ENCODE measurements around the gene BET1L.
A peak's percentile ranks its signal among the peaks of the same experiment; 100 is the strongest.

The BET1L gene

GRCh38 chr11:209275-210121 lies 2.3 kb upstream of the BET1L start:
- peak; percentile 76 for DNase-seq (ENCODE audit: low spot score)

- no peak for DNase-seq (ENCODE audit: low spot score)
Observed at GRCh38 chr11:208917-209260, 1.7 kb upstream of the BET1L start.

- DNase-seq (ENCODE audit: low spot score) = peak; percentile 83
Observed at GRCh38 chr11:208181-208916, 1.1 kb upstream of the BET1L start.

DNA sequence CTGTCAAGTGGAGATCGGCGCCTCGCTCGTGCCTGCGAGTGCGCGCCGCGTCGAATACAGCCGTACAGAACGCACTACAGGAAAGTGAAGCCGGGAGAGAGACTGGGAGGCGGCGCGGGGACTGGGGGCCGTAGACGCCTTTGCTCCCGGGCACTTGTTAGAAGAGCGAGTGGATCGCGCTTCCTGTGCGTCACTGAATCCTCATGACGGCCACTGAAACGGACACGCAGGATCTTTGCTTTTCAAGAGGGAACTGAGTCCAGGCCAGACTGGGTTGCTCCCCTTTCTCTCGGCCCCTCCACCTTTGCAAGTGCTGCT lies 623 bp upstream of the BET1L start:
- peak; percentile 72 for DNase-seq (ENCODE audit: low spot score)

- peak; percentile 32 for DNase-seq (ENCODE audit: low spot score)
Observed at GRCh38 chr11:206526-207207, 532 bp downstream of the BET1L start.

DNA sequence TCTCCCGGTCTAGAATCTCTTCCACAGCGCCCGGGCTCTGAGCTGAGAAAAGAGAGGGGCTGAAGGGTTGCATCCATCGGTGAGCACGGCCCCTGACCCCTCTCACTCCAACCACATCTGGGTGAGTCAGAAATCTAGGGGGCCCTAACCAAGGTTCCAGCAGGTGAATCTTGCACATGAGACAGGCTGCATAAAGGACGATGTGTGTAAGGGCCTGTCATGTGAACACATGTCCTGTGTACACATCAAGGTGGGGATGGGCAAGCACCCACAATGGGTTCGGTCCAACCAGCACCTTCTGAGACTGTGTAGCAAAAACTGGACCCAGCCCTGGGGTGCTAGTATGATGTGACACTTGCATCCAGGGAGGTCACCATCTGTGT lies 1.2 kb downstream of the BET1L start:
- no peak for DNase-seq (ENCODE audit: low spot score)

GRCh38 chr11:205221-206001 lies 1.8 kb downstream of the BET1L start:
- no peak for DNase-seq (ENCODE audit: low spot score)

DNA sequence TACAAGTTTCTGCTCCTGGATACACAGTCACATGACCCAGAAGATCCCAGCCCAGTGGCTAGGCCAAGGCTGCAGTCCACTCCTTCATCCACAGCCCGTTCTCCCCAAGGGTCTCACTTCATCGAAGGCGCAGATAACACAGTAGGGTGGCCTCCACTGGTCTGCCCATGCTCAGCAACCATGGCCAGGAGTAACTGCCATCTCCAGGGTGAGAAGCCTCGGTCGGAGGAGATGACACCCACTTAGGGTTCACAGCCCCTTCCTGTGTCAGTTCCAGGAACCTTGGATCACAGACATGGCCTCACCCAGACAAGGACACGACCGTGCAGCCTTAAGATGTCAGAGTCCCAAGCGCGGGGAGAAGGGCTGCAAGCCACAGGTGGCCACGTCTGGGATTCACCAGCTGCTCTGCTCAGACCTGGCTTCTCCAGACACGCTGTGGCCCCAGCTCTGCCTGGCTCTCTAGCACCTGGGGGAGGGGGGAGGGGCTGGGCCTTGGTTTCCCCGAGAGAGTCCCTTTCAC lies 2.6 kb downstream of the BET1L start:
- DNase-seq (ENCODE audit: low spot score) = no peak

GRCh38 chr11:203945-204586 lies 3.1 kb downstream of the BET1L start:
- DNase-seq (ENCODE audit: low spot score) = no peak

DNA sequence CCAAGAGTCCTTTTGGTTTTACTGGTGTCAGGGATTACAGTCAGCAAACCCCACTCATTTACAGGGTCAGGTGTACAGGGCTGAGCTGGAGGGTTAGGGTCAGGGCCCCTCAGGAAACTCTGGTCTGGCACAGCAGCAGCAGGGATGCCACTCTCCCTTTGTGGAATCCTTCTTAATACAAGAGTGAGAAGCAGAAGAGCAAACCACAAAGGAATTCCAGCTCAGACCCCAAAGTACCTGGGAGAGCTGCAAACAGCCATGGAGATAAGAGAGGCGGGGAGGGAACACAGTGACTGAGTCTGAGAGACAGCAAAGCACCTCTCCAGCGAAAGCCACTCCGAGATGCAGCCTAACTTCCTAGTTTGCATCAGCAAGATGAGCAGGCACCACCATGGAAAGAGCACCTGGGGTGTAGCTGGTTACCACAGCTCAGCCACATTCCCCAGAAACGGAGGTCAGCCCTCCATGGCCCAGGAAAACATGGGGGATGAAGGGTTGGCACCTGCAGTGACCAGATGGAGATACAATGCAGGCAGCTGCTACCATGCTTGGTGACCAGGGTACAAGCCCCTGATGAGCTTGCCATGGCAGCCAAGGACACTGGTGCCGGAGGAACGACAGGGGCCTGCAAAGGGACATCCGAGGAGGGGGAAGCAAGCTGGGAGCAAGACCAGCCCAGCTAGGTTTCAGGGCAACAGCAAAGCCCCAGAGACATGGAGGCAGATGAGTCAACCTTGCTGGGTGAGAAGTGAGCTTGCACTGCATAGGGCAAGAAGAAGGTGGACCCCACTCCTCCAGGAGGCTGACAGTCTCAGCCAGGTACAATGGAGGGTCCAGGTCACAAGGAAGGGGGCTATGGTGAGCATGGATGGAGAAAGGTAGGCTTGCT lies 3.9 kb downstream of the BET1L start:
- DNase-seq (ENCODE audit: low spot score) = no peak

GRCh38 chr11:202490-202889 lies 4.7 kb downstream of the BET1L start:
- no peak for DNase-seq (ENCODE audit: low spot score)

DNA sequence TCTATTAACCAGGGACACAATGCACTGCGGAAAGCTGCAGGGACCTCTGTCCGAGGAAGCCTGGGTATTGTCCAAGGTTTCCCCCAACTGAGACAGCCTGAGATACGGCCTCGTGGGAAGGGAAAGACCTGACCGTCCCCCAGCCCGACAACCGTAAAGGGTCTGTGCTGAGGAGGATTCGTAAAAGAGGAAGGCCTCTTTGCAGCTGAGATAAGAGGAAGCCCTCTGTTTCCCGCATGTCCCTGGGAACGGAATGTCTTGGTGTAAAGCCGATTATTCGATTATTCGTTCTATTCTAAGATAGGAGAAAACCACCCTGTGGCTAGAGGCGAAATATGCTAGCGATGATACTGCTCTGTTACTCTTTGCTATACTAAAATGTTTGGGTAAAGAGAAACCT lies 5.2 kb downstream of the BET1L start:
- no peak for DNase-seq (ENCODE audit: low spot score)

DNA sequence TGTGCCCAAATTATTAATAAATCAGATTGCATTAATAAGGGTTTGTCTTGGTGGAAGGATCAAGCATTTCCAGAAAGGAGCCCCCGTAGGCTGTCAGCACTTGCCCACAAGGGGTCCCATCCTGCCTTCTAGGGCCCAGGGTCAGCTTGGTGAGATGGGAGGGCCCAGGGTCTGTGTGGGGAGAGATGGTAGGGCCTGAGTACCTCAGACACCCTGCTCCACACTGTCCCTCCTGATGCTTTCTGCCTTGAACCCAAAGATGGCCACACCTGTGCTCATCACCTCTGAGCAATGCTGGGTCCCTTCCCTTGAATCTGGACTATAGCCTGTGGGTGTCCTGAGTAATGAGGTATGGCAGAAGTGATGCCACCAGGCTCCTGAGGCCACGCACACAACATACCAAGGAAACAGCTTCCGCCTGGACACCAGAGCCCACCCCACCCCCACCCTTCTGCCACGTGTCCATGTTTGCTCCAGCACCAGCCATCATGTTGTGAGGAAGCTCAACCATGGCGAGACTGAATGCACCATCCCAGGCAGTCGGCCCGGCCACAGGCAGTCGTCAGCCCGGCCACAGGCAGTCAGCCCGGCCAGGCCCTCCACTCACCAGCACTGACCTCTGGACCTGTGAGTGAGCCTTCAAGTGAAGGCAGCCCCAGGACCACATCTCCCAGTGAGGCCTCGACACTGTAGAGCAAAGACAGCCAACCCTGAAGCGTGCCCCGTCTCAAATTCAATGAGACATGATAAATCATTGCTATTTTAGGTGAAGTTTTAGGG lies 6.8 kb downstream of the BET1L start:
- DNase-seq (ENCODE audit: low spot score) = no peak

- no peak for DNase-seq (ENCODE audit: low spot score)
Observed at GRCh38 chr11:199782-200181, 7.4 kb downstream of the BET1L start.

- no peak for DNase-seq (ENCODE audit: low spot score)
Observed at GRCh38 chr11:199004-199581, 8.1 kb downstream of the BET1L start.

DNA sequence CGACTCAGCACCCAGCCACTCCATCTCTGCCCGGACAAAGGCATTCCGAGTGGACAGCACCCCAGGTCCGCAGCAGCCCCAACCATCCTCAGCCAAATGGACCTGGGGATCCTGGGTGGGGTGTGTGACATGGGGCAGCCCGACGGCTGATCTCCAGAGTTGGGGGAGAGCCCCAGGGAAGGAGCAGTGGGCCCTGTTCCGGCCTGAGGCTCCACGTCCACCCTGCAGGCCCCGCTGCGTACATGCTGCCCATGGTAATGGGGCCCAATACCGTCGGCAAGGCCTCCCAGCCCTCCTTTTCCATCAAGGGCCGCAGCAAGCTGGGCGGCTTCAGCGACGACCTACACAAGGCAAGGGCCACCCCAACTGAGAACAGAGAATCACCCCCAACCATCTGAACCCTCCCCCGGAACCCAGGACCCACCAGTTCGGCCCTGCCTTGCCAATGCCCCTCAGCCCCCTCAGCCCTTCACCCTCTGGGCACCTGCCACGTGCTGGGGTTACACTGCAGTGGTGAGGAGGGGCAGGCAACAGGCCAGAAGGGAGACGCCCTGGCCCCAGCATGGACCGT lies 8.9 kb downstream of the BET1L start:
- no peak for DNase-seq (ENCODE audit: low spot score)

- DNase-seq (ENCODE audit: low spot score) = no peak
Observed at GRCh38 chr11:197741-198235, 9.4 kb downstream of the BET1L start.

DNA sequence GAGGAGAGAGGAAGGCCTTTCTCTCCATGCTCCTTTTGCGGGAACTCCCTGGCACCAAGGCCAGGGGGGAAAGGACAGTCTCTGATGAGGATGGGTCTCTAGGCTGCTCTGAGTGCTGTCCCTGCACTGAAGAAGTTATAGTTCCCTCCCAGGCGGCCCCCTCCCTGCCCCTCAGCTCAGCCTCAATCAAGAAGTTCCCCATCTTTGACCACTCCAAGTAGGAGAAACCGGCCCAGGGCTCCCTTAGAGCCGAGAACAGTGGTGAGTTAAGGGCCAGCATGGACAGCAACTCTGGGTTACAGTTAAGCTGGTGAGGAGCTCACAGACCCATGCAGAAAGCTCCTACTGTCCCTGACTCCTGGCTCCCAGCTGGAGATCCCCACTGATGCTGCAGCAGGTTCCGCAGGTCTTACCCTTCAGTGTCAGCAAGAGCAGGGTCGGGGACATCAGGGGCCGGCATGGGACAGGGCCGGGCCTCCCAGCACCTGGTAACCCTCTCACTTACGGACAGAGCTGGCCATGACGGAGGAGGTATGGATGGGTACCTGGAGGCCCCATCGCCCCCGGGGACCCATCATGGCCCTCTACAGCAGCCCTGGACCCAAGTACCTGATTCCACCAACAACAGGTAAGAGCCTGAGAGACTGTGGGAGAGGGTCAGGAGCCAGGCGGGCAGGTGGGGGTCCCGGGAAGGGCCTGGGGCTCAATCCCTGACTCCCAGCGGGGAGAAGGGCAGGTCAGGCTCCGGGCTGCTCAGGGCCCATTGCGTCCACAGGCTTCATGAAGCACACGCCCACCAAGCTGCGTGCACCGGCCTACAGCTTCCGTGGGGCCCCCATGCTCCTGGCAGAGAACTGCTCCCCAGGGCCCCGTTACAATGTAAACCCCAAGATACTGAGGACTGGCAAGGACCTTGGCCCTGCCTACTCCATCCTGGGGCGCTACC lies 10.1 kb downstream of the BET1L start:
- DNase-seq (ENCODE audit: low spot score) = no peak
